Type B pancreatic cell (in vitro differentiated cells): ENCODE data around the gene ETF1. TPM values are rescaled to one million over a fixed set of nuclear protein-coding genes. Genes with fewer than 3 reads are reported as not detected.

Experiments used
- DNase-seq: peaks from one replicate; pipeline ENCODE4 v3.0.0; 2021; ENCODE audit warnings: mixed read lengths; ENCODE audit not compliant: unreplicated experiment; ENCODE audit errors: extremely low spot score
- H3K27ac Mint-ChIP-seq: 2 replicates; pipeline ENCODE4 v1.8.0; 2021; ENCODE audit warnings: mild to moderate bottlenecking, mixed read lengths
- H3K27me3 Mint-ChIP-seq: 2 replicates; pipeline ENCODE4 v1.8.0; 2021; ENCODE audit warnings: mixed read lengths
- H3K36me3 Mint-ChIP-seq: 2 replicates; pipeline ENCODE4 v1.8.0; 2021; ENCODE audit warnings: mixed read lengths
- H3K4me1 Mint-ChIP-seq: one replicate; pipeline ENCODE4 v1.8.0; 2021; ENCODE audit warnings: mixed read lengths; ENCODE audit not compliant: unreplicated experiment
- H3K4me3 Mint-ChIP-seq: 2 replicates; pipeline ENCODE4 v1.8.0; 2021; ENCODE audit warnings: mild to moderate bottlenecking, mixed read lengths
- H3K9me3 Mint-ChIP-seq: 2 replicates; pipeline ENCODE4 v1.8.0; 2021; ENCODE audit warnings: mixed read lengths
- total RNA-seq: library from RNA; stranded (reverse); gene quantifications from 2 replicates; pipeline ENCODE4 v1.2.1, GENCODE V29; 2021; ENCODE audit warnings: low replicate concordance
- TF ChIP-seq, protein P1 (sequence below): fragments of 200-600 bp; sonication (generic); conservative IDR thresholded peaks from 2 replicates; pipeline ENCODE4 v1.5.0; 2021; ENCODE audit warnings: antibody characterized with exemption, mild to moderate bottlenecking

The ETF1 gene
- total RNA-seq, 1 donor from 2014 or later = 80.0 TPM

GRCh38 chr5:138552657-138553056, 9.6 kb upstream of the ETF1 start:
- H3K4me3 Mint-ChIP-seq = no peak overlapping the region
- peaks cover 13% of the 10 kb centered on the region for H3K4me1 Mint-ChIP-seq
- TF ChIP-seq, protein P1, sequence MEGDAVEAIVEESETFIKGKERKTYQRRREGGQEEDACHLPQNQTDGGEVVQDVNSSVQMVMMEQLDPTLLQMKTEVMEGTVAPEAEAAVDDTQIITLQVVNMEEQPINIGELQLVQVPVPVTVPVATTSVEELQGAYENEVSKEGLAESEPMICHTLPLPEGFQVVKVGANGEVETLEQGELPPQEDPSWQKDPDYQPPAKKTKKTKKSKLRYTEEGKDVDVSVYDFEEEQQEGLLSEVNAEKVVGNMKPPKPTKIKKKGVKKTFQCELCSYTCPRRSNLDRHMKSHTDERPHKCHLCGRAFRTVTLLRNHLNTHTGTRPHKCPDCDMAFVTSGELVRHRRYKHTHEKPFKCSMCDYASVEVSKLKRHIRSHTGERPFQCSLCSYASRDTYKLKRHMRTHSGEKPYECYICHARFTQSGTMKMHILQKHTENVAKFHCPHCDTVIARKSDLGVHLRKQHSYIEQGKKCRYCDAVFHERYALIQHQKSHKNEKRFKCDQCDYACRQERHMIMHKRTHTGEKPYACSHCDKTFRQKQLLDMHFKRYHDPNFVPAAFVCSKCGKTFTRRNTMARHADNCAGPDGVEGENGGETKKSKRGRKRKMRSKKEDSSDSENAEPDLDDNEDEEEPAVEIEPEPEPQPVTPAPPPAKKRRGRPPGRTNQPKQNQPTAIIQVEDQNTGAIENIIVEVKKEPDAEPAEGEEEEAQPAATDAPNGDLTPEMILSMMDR = no peak
- no peaks in the 10 kb centered on the region for H3K9me3 Mint-ChIP-seq
- peaks cover 23% of the 10 kb centered on the region for H3K36me3 Mint-ChIP-seq
- no peaks in the 10 kb centered on the region for H3K27me3 Mint-ChIP-seq
- no peak for DNase-seq
- no peak overlapping the region for H3K27ac Mint-ChIP-seq

GRCh38 chr5:138549414-138549813, 6.4 kb upstream of the ETF1 start:
- TF ChIP-seq, protein P1 = no peak
- Mint-ChIP-seq H3K9me3 (no peaks in the 10 kb centered on the region), H3K4me1 (peaks cover 27% of the 10 kb centered on the region), H3K4me3 (no peak overlapping the region), H3K36me3 (peaks cover 7% of the 10 kb centered on the region), H3K27ac (no peak overlapping the region), H3K27me3 (no peaks in the 10 kb centered on the region)
- no peak for DNase-seq

- Mint-ChIP-seq H3K9me3 (no peaks in the 10 kb centered on the region), H3K36me3 (peaks cover 7% of the 10 kb centered on the region), H3K27ac (peak overlapping the region; percentile 80), H3K4me3 (peak overlapping the region; percentile 61), H3K27me3 (no peaks in the 10 kb centered on the region), H3K4me1 (peaks cover 38% of the 10 kb centered on the region)
- no peak for DNase-seq
- TF ChIP-seq, protein P1 = no peak
Measured at GRCh38 chr5:138545919-138546562, 3.0 kb upstream of the ETF1 start.

DNA sequence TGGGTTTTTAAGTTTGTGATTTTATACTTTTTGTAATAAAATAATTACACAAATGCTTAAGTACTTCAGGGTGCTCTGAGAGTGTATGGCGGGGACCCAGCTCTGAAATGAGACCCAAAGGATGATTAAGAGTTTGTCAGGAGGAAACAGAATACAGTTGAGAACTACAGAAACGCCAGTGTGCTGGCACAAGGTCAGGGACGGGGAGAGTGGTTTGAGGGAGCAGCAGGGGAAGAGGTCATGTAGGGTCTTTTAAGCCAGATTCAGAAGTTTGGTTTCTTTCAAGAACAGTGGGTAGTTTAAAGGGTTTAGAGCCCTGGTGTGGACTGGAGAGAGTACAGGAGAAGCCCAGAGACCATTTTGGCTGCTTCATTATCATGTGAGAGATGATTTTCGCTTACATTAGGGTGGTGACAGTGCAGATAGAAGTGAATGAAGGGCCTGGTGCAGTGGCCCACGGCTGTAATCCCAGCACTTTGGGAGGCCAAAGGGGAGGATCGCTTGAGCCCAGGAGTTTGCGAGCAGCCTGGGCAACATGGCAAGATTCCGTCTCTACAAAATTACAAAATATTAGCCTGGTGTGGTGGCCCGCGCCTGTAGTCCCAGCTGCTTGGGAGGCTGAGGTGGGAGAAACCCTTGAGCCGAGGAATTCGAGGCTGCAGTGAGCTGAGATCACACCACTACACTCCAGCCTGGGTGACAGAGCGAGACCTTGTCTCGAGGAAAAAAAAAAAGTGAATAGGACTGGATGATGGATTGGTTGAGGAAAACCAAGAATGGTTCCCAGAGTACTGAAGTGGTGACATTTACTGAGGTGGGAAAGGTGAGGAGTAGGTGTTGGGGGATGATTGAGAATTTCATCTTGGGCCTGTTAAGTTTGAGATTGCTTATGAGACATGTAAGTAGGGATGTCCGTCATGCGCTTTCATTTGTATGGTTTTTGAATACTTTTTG, 1.4 kb upstream of the ETF1 start:
- peak overlapping the region; percentile 100 for H3K4me3 Mint-ChIP-seq
- TF ChIP-seq, protein P1 = no peak
- no peaks in the 10 kb centered on the region for H3K9me3 Mint-ChIP-seq
- H3K27ac Mint-ChIP-seq = peak overlapping the region; percentile 100
- no peaks in the 10 kb centered on the region for H3K27me3 Mint-ChIP-seq
- H3K36me3 Mint-ChIP-seq = peaks cover 9% of the 10 kb centered on the region
- DNase-seq = no peak
- H3K4me1 Mint-ChIP-seq = peaks cover 46% of the 10 kb centered on the region

DNA sequence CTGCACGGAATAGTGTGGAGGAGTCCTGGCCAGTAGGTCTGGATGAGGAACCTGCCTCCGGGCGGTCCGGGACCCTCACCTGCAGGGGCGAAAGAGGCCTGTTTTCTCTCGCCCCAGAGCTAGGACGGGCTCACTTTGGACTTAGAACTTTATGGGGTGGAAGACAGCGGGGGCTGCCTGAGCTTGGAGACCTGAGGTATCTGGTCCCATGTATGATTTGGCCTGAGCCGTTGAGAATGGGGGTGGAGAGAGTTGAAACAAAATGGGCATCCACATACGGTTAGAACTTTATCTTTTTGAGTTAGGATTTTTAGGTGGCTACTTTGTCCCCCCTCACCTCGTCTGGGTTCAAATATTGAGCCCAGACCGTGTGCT, 681 bp upstream of the ETF1 start:
- peak overlapping the region; percentile 100 for H3K4me3 Mint-ChIP-seq
- no peaks in the 10 kb centered on the region for H3K27me3 Mint-ChIP-seq
- peaks cover 48% of the 10 kb centered on the region for H3K4me1 Mint-ChIP-seq
- peak; percentile 75 for DNase-seq
- TF ChIP-seq, protein P1 = no peak
- peaks cover 7% of the 10 kb centered on the region for H3K36me3 Mint-ChIP-seq
- H3K9me3 Mint-ChIP-seq = no peaks in the 10 kb centered on the region
- H3K27ac Mint-ChIP-seq = peak overlapping the region; percentile 100
